NCI-H2171 treated with DMSO at 0.1 percent for 48 hours (cell line): ENCODE results near the gene KRT1.
"Not testable (repeated sequence)": the region's sequence is repeated elsewhere in the genome, so short reads cannot be mapped to it uniquely, and the experiment has no call there.

ENCODE experiments used
- DNase-seq: peaks from one replicate; lab custom pipeline; 2025; lab: John Stamatoyannopoulos, UW

The KRT1 gene

GRCh38 chr12:52680363-52680762, at the start of gene KRT1:
Gene KRT1 (minus strand): TSS chr12:52680407. CDS start chr12:52680348, 59 bp downstream.
- DNase-seq, result no peak

GRCh38 chr12:52729147-52729546, 48.9 kb upstream of the KRT1 start:
- no peak for DNase-seq

GRCh38 chr12:52728374-52728773, 48.2 kb upstream of the KRT1 start:
- no peak for DNase-seq

GRCh38 chr12:52727037-52727436, 46.8 kb upstream of the KRT1 start:
- no peak for DNase-seq

- DNase-seq, result no peak
These were observed 46.2 kb upstream of the KRT1 start for GRCh38 chr12:52726451-52726850.

- DNase-seq, result no peak
These were observed 44.2 kb upstream of the KRT1 start for GRCh38 chr12:52724384-52724783.

- no peak for DNase-seq
These were observed 42.5 kb upstream of the KRT1 start for GRCh38 chr12:52722680-52723079.

- DNase-seq, result no peak
These were observed 41.7 kb upstream of the KRT1 start for GRCh38 chr12:52721838-52722470.

- no peak for DNase-seq
These were observed 40.2 kb upstream of the KRT1 start for GRCh38 chr12:52720365-52720886.

GRCh38 chr12:52716061-52716460, 35.9 kb upstream of the KRT1 start:
- no peak for DNase-seq

- DNase-seq, result no peak
These were observed 35.2 kb upstream of the KRT1 start for GRCh38 chr12:52715416-52715815.

- DNase-seq, result no peak
These were observed 34.7 kb upstream of the KRT1 start for GRCh38 chr12:52714887-52715281.

GRCh38 chr12:52713960-52714886, 34.0 kb upstream of the KRT1 start:
- DNase-seq, result no peak

GRCh38 chr12:52712122-52712521, 31.9 kb upstream of the KRT1 start:
- not testable (repeated sequence) for DNase-seq

GRCh38 chr12:52710730-52711129, 30.5 kb upstream of the KRT1 start:
- DNase-seq, result no peak

GRCh38 chr12:52708010-52708409, 27.8 kb upstream of the KRT1 start:
- DNase-seq, result no peak

- DNase-seq, result no peak
These were observed 24.3 kb upstream of the KRT1 start for GRCh38 chr12:52704464-52704863.

GRCh38 chr12:52703878-52704277, 23.7 kb upstream of the KRT1 start:
- no peak for DNase-seq

- no peak for DNase-seq
These were observed 23.2 kb upstream of the KRT1 start, which contains the start of gene KRT77 for GRCh38 chr12:52703424-52703823. Gene KRT77 (minus strand): TSS chr12:52703524. CDS start chr12:52703434, 90 bp downstream.

- no peak for DNase-seq
These were observed 22.1 kb upstream of the KRT1 start for GRCh38 chr12:52702338-52702737.

- DNase-seq, result no peak
These were observed 21.1 kb upstream of the KRT1 start for GRCh38 chr12:52701281-52701680.

GRCh38 chr12:52699960-52700359, 19.8 kb upstream of the KRT1 start:
- no peak for DNase-seq

- DNase-seq, result no peak
These were observed 19.2 kb upstream of the KRT1 start for GRCh38 chr12:52699373-52699772.
